ENCODE results near the gene TMEM44.
"Not testable (repeated sequence)": the region's sequence is repeated elsewhere in the genome, so short reads cannot be mapped to it uniquely, and the experiment has no call there.

The TMEM44 gene

GRCh38 chr3:194549853-194550252 lies 83.4 kb downstream of the TMEM44 start:
- DNase-seq, result no peak

GRCh38 chr3:194548346-194549321 lies 84.6 kb downstream of the TMEM44 start:
- DNase-seq, result no peak

DNA sequence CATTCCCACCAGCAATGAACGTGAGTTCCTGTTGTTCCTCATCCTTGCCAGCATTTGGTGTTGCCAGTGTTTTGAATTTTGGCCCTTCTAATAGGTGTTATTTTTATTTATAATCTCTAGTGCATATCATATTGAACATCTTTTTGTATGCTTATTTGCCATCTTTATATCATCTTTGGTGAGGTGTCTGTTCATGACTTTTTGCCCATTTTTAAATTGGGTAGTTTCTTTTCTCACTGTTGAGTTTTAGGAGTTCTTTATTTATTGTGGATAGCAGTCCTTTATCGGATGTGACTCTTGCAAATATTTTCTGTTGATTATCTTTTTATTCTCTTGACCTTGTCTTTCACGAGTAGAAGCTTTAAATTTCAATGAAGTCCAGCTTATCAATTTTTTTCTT lies 86.2 kb downstream of the TMEM44 start:
- no peak for DNase-seq

GRCh38 chr3:194545538-194545937 lies 87.7 kb downstream of the TMEM44 start:
- DNase-seq, result not testable (repeated sequence)

DNA sequence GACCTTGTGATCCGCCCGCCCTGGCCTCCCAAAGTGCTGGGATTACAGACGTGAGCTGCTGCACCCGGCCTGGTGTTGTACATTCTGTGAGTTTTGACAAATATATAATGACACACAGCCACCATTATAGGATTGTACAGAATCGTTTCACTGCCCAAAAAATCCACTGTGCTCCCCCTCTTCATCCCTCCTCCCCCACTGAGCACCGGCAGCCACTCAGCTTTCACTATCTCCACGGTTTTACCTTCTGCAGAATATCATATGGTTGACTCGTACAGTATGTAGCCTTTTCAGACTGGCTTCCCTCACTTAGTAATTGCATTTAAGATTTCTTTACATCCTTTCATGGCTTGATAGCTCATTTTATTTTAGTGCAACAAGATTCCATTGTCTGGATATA lies 89.7 kb downstream of the TMEM44 start:
- DNase-seq, result no peak

DNA sequence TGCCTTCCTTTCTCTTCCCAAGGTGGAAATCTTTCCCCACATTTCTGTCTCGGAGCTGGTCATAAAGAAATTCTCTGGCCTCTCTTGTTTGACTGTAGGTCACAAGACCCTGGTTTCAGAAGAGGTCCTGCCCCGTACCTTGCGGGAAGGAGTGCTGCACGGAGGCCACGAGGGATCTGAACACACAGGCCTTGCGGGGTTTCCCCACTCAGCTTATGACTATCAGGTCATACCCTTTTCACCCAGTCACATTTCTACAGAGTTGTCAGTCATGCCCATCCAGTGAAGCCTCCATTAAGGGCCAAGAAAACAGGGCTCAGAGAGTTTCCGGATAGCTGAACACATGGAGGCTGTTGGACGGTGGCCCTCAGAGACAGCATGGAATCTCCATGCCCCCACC lies 91.7 kb downstream of the TMEM44 start:
- no peak for DNase-seq

DNA sequence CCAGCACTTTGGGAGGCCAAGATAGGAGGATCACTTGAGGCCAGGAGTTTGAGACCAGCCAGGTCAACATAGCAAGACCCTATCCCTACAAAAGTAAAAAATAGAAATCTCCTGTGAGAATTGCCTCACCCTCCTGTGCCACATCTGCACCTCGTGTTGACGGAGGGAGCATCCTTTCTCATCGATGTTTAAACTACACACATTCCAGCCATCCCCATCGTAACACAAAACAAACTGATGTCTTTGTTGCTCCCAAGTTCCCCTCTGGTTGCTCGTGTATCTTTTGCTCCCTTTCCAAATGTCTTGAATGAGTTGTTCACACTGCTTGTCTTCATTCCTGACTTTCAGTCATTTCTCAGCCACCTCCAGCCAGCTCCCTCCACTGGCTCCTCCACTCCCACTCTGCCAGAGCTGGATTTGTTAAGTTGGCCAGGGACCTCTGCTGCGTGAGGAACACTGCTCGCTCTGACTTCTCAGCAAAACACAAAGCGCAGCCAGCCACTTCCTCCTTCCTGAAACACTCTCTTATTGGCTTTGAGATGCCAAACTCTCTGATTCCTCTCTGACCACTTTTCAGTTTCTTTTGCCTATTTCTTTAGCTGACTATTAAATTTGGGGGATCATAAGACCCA lies 92.8 kb downstream of the TMEM44 start:
- DNase-seq, result no peak

- DNase-seq, result no peak
Observed at GRCh38 chr3:194539498-194539897, 93.7 kb downstream of the TMEM44 start.

DNA sequence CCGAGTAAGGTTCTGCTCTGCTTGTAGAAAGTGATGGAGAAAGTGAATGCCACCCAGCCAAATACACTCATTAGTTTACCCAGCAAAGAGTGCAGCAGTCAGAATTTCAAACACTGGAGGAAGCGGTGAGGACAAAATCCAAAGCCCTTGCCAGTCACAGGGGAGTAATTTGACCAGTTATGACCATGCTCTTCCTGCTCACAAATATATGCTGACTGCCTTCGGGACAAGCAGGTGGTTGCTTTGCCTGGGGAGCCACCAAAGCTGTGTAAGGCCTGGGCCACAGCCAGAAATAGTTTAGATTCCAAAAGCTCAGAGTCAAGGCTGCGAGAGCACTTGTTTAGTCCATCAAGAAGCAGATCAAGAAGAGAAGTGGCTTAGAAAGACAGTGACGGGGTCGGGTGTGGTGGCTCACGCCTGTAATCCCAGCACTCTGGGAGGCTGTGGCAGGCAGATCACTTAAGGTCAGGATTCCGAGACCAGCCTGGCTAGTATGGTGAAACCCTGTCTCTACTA lies 95.4 kb downstream of the TMEM44 start:
- no peak for DNase-seq
